A204.1 (cell line): ENCODE results near the gene LARP4B.

ENCODE experiments used
- FAIRE-seq: peaks from 2 replicates; lab custom pipeline; 2012; peaks lifted over from hg19 to GRCh38; lab: Jason Lieb, UNC

The LARP4B gene

DNA sequence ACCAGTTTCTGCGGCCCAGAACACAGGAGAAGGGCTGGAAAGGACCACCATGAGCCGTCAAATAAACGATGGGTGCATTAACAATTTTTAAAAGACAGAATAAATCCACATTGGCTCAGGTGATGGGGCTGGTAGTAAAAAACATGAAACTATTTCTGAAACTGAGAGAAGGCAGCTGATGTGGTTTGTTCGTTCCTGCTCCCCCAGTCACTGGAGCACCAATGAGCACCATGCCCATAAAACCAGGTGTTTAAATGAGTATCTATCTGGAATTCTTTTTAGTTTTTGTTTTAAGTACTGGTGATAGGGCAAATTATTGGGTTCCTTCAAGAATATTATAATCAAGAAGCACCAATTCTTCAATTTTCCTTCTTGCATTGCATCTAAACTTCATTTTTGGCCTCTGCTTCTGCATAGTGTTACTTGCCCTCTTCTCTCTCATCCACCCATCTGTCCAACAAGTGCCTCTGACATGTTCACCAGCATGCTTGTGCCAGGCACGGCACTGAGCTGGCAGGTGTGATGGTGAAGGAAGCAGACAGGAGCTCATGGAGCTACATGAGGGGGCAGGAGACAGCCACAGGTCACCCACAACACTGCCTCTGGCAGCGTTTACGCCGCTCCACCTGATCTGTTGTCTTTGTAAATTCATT lies 65.5 kb downstream of the LARP4B start:
- FAIRE-seq, result no peak

GRCh38 chr10:865257-865656 lies 66.2 kb downstream of the LARP4B start:
- FAIRE-seq, result no peak

GRCh38 chr10:860519-860918 lies 71.0 kb downstream of the LARP4B start:
- no peak for FAIRE-seq

DNA sequence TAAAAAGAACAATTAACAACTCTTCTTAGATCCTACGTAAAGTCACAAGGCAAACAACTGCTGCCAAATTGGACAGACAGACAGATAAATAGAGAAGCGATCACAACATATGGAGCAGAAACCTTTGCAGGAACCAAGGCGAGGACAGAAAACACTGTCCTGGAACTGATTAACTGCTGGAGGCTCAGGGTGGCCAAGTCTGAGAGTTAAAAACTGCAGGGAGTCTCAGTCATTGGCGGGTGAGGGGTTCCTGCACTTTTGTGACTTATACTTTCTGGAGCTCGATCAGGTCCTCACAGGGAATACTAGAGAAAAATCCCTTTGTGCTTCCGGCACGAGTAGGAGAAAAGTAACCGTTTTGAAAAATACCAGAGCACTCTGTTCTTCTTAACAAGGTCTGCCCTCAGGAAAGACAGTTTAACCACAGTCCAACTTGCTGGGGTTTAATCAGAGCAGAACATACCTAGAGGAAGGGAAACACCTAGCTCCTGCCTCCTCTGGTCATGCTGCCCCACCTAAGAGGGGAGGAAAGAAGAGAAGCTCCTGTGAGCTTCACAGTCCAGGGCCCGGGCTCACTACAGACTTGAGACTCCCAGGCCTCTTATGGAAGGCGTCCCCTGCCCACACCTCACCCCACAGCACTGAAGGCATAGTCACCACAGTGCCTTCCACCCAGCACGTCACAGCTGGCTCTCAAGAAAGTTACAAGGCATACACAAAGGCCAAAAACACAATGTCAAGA lies 74.9 kb downstream of the LARP4B start:
- FAIRE-seq, result no peak

DNA sequence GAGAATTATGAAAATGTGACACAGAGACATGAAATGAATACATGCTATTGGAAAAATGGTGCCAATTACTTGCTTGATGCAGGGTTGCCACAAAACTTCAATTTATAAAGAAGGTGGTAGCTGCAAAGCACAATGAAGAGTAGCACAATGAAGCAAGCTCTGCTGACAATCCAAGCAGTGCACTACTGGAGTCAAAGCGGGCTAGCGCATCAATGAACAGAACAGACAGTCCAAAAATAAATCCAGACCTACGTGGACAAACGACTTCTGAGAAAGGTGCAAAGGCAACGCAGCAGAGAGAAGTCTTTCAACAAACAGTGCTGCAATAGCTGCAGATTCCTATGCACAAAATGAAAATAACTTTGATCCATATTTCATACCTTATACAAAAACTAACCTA lies 75.8 kb downstream of the LARP4B start:
- FAIRE-seq, result no peak

- no peak for FAIRE-seq
These were observed 76.4 kb downstream of the LARP4B start for GRCh38 chr10:855079-855478.

DNA sequence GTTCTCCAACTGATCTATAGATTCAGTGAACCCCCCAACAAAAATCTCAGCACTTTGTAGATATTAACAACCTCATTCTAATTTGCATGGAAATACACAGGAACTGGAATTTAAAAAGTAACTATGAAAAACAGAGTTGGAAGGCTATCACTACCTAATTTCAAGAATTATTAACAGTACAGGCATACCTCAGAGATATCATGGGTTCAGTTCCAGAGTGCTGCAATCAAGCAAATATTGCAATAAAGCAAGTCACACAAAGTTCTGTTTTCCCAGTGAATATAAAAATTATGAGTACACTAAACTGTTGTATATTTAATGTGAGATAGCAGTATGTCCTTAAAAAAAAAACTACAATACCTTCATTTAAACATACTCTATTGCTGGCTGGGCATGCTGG lies 78.5 kb downstream of the LARP4B start:
- no peak for FAIRE-seq

- no peak for FAIRE-seq
These were observed 79.1 kb downstream of the LARP4B start for GRCh38 chr10:852386-852785.

DNA sequence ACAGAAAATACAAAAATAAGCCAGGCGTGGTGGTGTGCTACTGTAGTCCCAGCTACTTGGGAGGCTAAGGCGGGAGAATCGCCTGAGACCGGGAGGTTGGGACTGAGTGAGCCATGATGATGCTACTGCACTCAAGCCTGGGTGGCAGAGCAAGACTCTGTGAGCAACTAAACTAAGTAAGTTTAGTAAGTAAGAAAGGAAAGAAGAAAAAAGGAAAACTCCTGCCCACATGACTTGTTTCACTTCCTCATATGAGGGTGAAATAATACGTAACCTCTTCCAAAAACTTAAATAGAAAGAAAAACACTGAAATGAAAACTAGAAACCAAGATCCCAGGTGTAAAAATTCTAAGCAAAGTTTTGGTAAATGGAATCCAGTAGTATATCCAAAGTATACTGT lies 79.6 kb downstream of the LARP4B start:
- no peak for FAIRE-seq

DNA sequence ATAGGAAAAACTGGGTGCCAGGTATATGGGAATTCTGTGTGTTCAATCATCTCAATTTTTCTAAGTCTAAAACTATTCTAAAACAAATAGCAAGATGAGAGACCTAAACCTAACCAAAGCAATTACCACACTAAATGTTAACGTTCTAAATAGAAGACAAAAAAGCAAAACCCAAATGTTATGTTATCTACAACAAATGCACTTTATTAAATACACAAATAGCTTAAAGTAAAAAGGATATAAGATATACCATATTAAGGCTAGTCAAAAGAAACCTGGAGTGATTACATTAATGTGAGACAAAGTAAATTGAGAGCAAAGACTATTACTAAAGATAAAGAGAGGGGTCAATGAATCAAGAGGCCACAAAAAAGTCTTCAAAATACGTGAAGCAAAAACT lies 81.4 kb downstream of the LARP4B start:
- no peak for FAIRE-seq

DNA sequence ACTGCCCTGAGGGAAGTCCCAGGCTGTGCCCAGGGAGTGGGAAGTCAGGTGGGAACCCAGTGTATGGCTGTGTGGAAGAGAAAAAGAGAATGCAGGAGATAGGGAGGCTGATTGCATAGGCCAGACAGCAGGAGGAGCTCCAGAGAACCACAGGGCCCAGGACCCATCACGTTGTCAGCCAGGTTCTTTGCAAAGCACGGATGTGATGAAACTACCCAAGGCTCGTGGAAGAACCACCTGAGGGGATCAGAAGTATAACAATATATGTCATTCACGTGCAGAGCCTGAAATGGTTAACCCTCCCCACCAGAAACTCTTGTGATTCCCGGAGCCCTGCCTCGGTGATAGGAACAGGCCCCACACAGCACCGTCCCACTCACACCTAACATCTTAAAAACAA lies 83.6 kb downstream of the LARP4B start:
- FAIRE-seq, result no peak

DNA sequence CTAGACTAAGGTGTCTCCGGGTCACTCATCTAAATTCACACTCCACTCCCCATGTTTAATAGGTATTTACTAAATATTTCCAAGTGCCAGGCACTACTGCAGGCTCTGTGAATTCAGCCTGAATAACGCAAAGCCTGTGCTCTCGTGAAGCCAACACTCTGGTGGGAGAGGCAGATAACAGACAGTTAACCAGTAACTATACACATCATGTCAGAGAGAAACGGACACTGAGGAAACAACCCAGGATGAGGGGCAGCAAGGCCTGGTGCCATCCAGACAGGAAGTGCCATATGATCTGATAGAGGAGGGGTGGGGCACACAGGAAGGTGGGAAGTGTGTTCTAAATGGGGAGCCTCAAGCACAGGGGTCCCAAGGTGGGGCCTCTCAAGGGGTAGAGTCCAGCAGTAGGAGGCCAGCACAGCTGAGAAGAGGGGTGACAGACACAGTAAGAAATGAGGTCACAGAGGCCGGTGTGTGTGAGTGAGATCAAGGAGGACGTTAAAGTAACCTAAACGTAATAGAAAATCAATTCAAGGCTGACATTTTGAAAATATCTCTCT lies 85.3 kb downstream of the LARP4B start:
- FAIRE-seq, result no peak

- no peak for FAIRE-seq
These were observed 86.0 kb downstream of the LARP4B start for GRCh38 chr10:845526-845925.

GRCh38 chr10:844552-844951 lies 87.0 kb downstream of the LARP4B start:
- no peak for FAIRE-seq

DNA sequence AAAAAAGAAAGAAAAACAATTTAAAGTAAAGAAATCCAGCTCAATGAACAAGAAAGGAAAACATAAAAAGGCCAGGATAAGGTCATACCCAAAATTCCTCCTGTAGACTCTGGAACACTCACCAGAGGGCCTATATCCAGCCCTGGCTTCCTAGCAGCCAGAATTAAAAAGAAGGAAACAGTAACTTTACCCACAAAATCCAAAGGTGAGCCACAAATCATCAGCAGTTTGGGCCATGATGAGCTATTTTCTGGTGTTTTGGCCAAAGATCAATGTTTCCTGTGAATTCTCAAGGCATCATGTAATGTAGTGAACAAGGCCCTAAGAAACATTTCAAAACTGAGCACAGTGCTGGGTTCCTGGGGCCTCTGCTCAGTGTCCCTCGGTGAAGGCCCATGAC lies 87.8 kb downstream of the LARP4B start:
- FAIRE-seq, result no peak

- FAIRE-seq, result no peak
These were observed 88.7 kb downstream of the LARP4B start for GRCh38 chr10:842795-843194.

- FAIRE-seq, result no peak
These were observed 90.0 kb downstream of the LARP4B start for GRCh38 chr10:841535-841934.

- no peak for FAIRE-seq
These were observed 91.8 kb downstream of the LARP4B start for GRCh38 chr10:839550-840205.

DNA sequence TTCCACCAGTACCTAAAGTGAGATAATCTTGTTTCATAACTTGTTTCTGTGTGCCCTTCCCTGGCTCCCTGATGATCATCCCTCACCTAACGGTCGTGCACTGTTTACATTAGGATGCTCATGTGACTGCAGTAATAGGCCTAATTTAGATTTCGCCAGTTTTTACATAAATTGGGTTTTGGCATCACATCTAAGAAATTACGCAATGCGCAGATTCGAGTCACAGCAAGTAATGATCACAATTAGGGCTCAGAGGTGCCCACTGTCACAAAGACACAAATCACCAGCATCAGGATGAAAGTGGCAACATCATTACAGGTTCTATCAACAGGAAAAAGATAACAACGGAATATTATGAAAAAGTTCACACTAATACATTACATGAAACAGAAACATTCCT lies 94.7 kb downstream of the LARP4B start:
- no peak for FAIRE-seq

- no peak for FAIRE-seq
These were observed 97.0 kb downstream of the LARP4B start for GRCh38 chr10:834493-834892.

- FAIRE-seq, result no peak
These were observed 102.3 kb downstream of the LARP4B start for GRCh38 chr10:829241-829640.

- FAIRE-seq, result no peak
These were observed 103.3 kb downstream of the LARP4B start for GRCh38 chr10:828191-828590.

DNA sequence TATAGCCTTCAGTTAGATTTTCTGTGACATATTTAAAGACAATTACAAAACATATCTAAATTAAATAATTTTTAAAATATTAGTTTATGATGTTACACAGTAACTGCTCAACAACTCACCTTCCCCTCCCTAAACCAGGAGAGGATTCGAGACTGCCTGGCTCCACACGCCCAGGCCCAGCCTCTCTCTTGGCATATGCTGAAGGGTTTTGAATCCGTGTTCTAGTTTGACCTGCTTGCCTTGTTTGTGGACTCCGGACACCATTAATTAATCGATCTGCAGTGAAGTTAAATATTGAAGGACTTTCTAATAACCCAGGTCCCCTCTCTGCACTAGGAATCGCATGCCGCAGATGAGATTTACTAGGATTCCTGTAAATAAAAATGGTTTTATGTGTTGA lies 106.6 kb downstream of the LARP4B start:
- FAIRE-seq, result no peak
